K562 treated with DMSO at 1 percent for 48 hours (cell line): Measurements from ENCODE around the gene OR4K13. TPM values are rescaled to one million over a fixed set of nuclear protein-coding genes. Genes with fewer than 3 reads are reported as not detected.

Source experiments
- total RNA-seq: library from RNA; unstranded; fragments of 300-600 nt; gene quantifications from 2 replicates; pipeline ENCODE4 v1.2.3, GENCODE V29; 2022; ENCODE audit warnings: low replicate concordance; ENCODE audit errors: extremely low read depth

The OR4K13 gene
- total RNA-seq, result not detected in 2 replicates

GRCh38 chr14:20035938-20036337 lies at the start of gene OR4K13:
OR4K13 (minus strand) TSS chr14:20036038; CDS start chr14:20034758, 1,280 bp downstream.

GRCh38 chr14:20059745-20060144 lies 23.9 kb upstream of the OR4K13 start, which contains the start of gene OR4L1:
OR4L1 (plus strand) TSS chr14:20060045; CDS start chr14:20060045, 0 bp downstream.

GRCh38 chr14:20019257-20019865 lies 16.5 kb downstream of the OR4K13 start, which contains the start of gene OR4K14:
OR4K14 (minus strand) TSS chr14:20019307; CDS start chr14:20015193, 4,114 bp downstream.

GRCh38 chr14:20001863-20002262 lies 34.0 kb downstream of the OR4K13 start, which contains the start of gene OR4Q2:
OR4Q2 (plus strand) TSS chr14:20002163.

Other genes with a start within 250 kb of the OR4K13 start
- gene OR4N2, start 232.3 kb downstream of the OR4K13 start, total RNA-seq, result not detected in 2 replicates
- not detected in 2 replicates for gene OR4K2, start 160.9 kb downstream of the OR4K13 start, total RNA-seq
- not detected in 2 replicates for gene OR4K5, start 115.4 kb downstream of the OR4K13 start, total RNA-seq
- gene OR4K1, start 105.1 kb downstream of the OR4K13 start, total RNA-seq, result not detected in 2 replicates
- gene OR4K15, start 60.4 kb downstream of the OR4K13 start, total RNA-seq, result not detected in 2 replicates
- not detected in 2 replicates for gene OR4Q2, start 33.9 kb downstream of the OR4K13 start, total RNA-seq
- gene OR4K14, start 16.7 kb downstream of the OR4K13 start, total RNA-seq, result not detected in 2 replicates
- gene OR4L1, start 24.0 kb upstream of the OR4K13 start, total RNA-seq, result not detected in 2 replicates
- not detected in 2 replicates for gene OR4K17, start 74.7 kb upstream of the OR4K13 start, total RNA-seq
- gene OR4N5, start 102.8 kb upstream of the OR4K13 start, total RNA-seq, result not detected in 2 replicates
- not detected in 2 replicates for gene OR11G2, start 154.9 kb upstream of the OR4K13 start, total RNA-seq
- gene OR11H6, start 187.7 kb upstream of the OR4K13 start, total RNA-seq, result not detected in 2 replicates
- gene OR11H7, start 192.9 kb upstream of the OR4K13 start, total RNA-seq, result not detected in 2 replicates
- gene OR11H4, start 203.2 kb upstream of the OR4K13 start, total RNA-seq, result not detected in 2 replicates